ENCODE data around the gene CRB2.

- no peak for TF ChIP-seq CTCF (IDR thresholded peaks at IDR 0.05)
- no peak for TF ChIP-seq POLR2A (IDR thresholded peaks at IDR 0.05)
Measured at GRCh38 chr9:123347289-123348060, 8.5 kb upstream of the CRB2 start.

Measured in body of pancreas (tissue), 4 donors.